Measurements from ENCODE around the gene CHMP4A. TPM values are rescaled to one million over a fixed set of nuclear protein-coding genes. Genes with fewer than 3 reads are reported as not detected.
"Not testable (repeated sequence)": the region's sequence is repeated elsewhere in the genome, so short reads cannot be mapped to it uniquely, and the experiment has no call there.

CHMP4A gene
- total RNA-seq, 1 experiment from 2014 or later: 56.7 TPM

- BruUV-seq (replicated peaks): no TSS peak
- H3K36me3 ChIP-seq (ENCODE audit: insufficient read depth, low read length, poor library complexity, severe bottlenecking): no peaks in the 10 kb centered on the region
- ChIA-PET CTCF (interaction anchor here (0.6 kb wide), 1 partner anchor 51 kb away, joined by 3 read pairs; no protein-coding TSS in a partner anchor), POLR2A (ENCODE audit: low non-redundant PET) (no interaction called here)
- H3K9me3 ChIP-seq (ENCODE audit: low read depth, low read length, poor library complexity, severe bottlenecking): no peaks in the 10 kb centered on the region
- TF ChIP-seq CTCF (conservative IDR thresholded peaks at IDR 0.05; ENCODE audit: low read depth, low read length) (no peak), EZH2 (IDR thresholded peaks at IDR 0.05; ENCODE audit: borderline replicate concordance, low read depth, low read length, poor library complexity, severe bottlenecking) (no peak)
- no peak for DNase-seq (ENCODE audit: low spot score)
- peaks cover 8% of the 10 kb centered on the region for H3K4me1 ChIP-seq (ENCODE audit: insufficient read depth, low read length, poor library complexity, severe bottlenecking)
- intact Hi-C loops (cut with micrococcal nuclease; ENCODE audit: unreplicated experiment): no loop called here
- H3K4me3 ChIP-seq (ENCODE audit: low read depth, low read length, poor library complexity, severe bottlenecking): no peak overlapping the region
- H3K27me3 ChIP-seq (replicated peaks; ENCODE audit: insufficient read depth, low read depth, low read length, poor library complexity): no peaks in the 10 kb centered on the region
- no peak overlapping the region for H3K27ac ChIP-seq (ENCODE audit: low read depth, low read length, poor library complexity, severe bottlenecking)
Measured at GRCh38 chr14:24246765-24247212, 33.5 kb upstream of the CHMP4A start.

DNA sequence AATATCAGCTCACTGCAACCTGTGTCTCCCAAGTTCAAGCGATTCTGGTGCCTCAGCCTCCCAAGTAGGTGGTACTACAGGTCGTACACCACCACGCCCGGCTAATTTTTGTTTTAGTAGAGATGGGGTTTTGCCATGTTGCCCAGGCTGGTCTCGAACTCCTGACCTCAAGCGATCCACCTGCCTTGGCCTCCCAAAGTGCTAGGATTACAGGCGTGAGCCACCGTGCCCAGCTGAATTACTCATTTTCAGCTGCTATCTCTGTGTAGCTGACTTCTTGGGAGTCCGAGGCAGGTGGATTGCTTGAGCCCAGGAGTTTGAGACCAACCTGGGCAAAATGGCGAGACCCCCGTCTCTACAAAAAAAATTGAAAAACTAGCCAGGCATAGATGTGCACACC is 32.1 kb upstream of the CHMP4A start:
- H3K4me1 ChIP-seq (ENCODE audit: insufficient read depth, low read length, poor library complexity, severe bottlenecking): peaks cover 10% of the 10 kb centered on the region
- H3K4me3 ChIP-seq (ENCODE audit: low read depth, low read length, poor library complexity, severe bottlenecking); H3K27ac ChIP-seq (ENCODE audit: low read depth, low read length, poor library complexity, severe bottlenecking); H3K9me3 ChIP-seq (ENCODE audit: low read depth, low read length, poor library complexity, severe bottlenecking); intact Hi-C loops (cut with micrococcal nuclease; ENCODE audit: unreplicated experiment); DNase-seq (ENCODE audit: low spot score); H3K27me3 ChIP-seq (replicated peaks; ENCODE audit: insufficient read depth, low read depth, low read length, poor library complexity); CTCF ChIA-PET; H3K36me3 ChIP-seq (ENCODE audit: insufficient read depth, low read length, poor library complexity, severe bottlenecking); BruUV-seq (replicated peaks): not testable (repeated sequence)
- POLR2A ChIA-PET (ENCODE audit: low non-redundant PET): interaction anchor here (0.6 to 0.7 kb wide), 2 partner anchors 183 to 186 kb away, joined by 3 read pairs; no protein-coding TSS in a partner anchor

GRCh38 chr14:24243336-24243836 is 30.1 kb upstream of the CHMP4A start:
- Histone ChIP-seq H3K27ac (ENCODE audit: low read depth, low read length, poor library complexity, severe bottlenecking) (peak overlapping the region; percentile 95), H3K4me3 (ENCODE audit: low read depth, low read length, poor library complexity, severe bottlenecking) (peak overlapping the region; percentile 57), H3K27me3 (replicated peaks; ENCODE audit: insufficient read depth, low read depth, low read length, poor library complexity) (no peaks in the 10 kb centered on the region), H3K4me1 (ENCODE audit: insufficient read depth, low read length, poor library complexity, severe bottlenecking) (peaks cover 10% of the 10 kb centered on the region), H3K36me3 (ENCODE audit: insufficient read depth, low read length, poor library complexity, severe bottlenecking) (peaks cover 25% of the 10 kb centered on the region), H3K9me3 (ENCODE audit: low read depth, low read length, poor library complexity, severe bottlenecking) (no peaks in the 10 kb centered on the region)
- intact Hi-C loops (cut with micrococcal nuclease; ENCODE audit: unreplicated experiment): loop anchor here (1.0 to 2.0 kb wide), 3 partner anchors 27 to 187 kb away; partner anchors contain the start of gene RABGGTA
- ChIA-PET POLR2A (ENCODE audit: low non-redundant PET) (no interaction called here), CTCF (interaction anchor here (1.5 to 2.4 kb wide), 6 partner anchors 54 to 194 kb away, joined by 6 to 36 read pairs (median 12); partner anchors contain the start of genes CIDEB, DHRS1 and NOP9)
- DNase-seq (ENCODE audit: low spot score): no peak
- BruUV-seq (replicated peaks): no TSS peak
- TF ChIP-seq CTCF (conservative IDR thresholded peaks at IDR 0.05; ENCODE audit: low read depth, low read length) (no peak), EZH2 (IDR thresholded peaks at IDR 0.05; ENCODE audit: borderline replicate concordance, low read depth, low read length, poor library complexity, severe bottlenecking) (no peak)
